HL-60/S4 treated with retinoic acid at 250 ng/mL for 4 days and 3 days (cell line): Measurements from ENCODE around the gene SEC62.

ENCODE experiments used
- in situ Hi-C: fragments of 300-500 bp; cut with MboI; formaldehyde crosslinking; loops from 2 replicates; pipeline ENCODE4 v1.7.0; 2022; ENCODE audit warnings: low sequenced_read_pairs

The SEC62 gene

DNA sequence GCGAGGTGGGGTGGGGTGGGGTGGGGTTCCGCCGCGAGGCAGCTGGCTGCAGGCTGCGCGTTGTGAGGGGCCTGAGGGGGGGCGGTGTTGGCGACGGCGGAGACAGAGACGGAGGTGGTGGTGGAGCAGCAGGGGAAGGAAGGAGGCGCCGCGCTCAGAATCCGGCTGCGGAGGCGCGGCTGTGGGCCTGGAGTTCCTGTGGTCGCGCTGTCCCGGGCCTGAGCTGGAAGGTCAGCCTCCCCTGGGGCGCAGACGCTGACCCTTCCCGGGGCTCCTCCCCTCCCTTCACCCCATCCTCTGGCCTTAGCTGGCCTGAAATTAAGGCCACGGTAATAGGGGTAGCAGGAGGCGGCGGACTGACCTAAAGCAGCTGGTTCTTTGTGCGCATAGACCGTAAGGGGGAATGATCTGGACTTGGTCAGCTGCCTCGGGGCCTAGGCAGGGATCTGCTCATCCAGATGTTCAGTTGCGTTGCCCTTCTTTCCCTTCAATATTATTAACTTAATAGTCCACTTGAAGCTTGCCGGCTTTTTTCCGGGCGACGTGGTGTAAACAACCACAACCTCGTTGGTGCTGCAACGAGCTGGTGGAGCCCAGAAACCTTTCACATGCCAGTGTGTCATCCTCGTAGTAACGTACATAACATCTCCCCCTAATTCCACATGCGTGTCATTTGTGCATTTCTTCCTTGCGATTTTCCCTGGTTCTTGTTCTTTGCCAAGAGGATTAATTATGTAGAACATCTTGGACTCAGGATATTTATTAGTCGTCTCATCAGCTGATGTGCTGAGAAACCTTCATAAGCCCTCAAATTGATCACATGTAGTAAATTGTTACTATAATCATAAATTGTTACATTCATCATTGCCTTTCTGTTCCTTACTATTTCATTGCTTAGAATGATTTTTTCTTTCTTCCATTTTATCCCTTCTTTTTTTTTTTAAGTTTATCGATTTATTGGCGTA lies 626 bp downstream of the SEC62 start:
- in situ Hi-C loops = no loop called here

DNA sequence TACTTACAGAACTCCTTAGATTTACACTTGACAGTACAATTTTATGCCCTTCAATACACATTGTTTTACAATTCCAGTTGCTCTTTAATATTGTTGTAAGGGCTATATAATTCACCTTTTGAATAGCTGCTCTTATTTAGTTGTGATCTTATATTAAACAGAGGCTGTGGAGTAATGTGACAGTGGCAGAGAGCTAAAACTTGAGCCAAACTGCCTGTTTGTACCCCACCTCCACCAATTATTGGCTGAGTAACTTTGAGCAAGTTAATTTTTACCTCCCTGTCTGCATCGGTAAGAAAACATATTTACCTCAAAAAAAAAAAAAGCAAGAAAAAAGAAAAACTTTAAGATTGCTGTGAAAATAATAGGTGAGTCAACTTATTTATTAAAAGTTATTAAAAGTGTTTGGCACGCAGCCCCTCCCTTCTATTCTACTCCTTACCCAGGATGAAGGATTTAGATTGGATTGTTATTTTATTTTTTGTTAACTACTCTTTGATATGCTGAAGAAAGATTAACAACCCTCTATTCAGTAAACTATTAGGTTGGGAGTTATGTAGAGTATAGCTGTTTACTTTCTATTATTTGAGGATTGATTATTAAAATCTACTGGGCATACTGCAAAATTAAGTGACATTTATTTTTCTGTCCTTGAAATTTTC lies 1.7 kb downstream of the SEC62 start:
- in situ Hi-C loops = no loop called here

DNA sequence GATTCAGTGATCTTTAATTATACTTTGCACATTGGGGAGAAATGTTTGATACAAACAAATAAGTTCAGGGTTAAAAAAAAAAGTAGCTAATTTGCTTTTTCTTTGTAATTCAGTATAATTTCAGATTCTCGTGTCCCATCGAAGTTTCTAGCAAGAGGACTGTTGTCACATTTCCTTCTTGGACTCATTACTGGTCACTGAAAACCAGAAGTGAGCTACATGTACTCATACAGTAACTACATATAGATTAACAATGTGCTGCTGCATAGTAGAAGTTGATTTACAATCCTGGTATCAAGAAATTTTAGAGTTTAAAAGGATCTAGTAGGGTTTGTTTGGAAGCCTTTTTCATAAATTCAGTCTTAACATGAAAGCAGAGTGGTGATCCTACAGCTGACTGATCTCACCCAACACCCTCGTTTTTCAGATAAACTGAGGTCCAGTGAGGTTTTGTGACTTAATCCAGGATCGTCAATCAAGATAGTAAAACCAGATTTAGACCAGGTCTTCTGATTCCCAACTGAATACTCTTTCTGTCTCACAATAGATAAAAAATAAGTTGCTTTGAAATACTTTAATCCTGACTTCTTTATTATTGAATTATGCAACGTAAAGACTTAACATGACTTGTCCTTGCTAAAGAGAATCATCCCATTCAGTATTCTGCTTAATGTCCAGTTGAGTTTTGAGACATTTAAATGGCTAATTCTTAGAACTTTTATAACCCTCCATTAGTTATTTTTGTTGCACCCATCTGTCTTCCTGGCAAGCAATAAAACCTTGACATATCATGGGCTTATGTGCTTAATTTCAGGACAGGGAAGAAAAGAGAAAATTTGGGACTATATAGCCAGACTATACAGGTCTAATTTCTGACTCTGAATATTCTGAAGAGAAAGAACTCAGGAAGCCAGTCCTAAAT lies 2.8 kb downstream of the SEC62 start:
- in situ Hi-C loops = no loop called here

DNA sequence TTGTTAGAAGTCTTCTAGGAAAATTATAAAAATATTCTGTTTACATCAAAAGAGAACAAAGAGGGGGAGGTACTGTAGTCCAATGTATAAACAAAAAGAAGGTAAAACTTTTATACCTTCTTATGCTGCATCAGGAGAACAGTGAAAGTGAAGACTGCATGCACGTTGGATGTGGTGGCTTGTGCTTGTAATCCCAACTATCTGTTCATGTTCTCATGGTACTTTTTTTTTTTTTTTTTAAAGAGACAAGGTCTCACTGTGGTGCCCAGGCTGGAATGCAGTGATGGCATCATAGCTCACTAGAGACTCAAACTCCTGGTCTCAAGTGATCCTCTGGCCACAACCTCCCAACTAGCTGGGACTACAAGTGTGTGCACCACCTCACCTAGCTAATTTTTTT lies 4.2 kb downstream of the SEC62 start:
- in situ Hi-C loops = no loop called here

DNA sequence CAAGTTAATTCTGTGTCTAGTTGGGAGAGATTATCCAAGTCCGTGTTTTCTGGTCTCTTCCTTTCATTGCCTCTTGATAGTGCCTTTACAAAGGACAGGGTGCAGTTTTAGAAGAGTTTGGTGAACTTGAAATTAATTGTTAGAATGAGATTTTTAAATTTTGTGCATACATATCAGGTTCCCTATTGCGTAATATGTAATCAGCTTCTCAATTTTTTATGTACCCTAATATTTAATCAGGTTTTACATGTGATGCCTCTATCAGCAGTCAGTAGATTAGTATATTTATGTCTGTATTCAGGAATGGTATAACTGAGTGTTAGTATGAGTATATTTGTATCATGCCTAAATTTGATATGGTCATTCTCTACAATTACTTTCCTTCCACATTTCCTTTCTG lies 4.9 kb downstream of the SEC62 start:
- in situ Hi-C loops = no loop called here

DNA sequence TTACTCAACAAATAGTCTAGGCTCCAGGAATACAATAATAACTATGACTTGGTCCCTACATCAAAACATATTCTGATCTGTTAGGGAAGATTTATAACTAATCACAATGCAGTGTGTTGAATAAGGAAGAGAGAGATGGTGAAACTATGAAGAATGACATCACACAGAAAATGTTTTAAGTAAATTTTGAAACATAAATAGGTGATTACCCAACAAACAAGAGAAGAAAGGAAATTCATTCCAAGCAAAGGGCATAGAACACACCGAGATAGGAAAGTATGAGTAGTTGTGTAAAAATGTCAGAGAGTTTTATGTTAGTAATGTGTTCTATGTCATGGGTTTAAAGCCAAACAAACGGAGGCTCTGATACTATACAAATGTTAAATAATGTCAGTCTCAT lies 13.4 kb downstream of the SEC62 start:
- in situ Hi-C loops = no loop called here

DNA sequence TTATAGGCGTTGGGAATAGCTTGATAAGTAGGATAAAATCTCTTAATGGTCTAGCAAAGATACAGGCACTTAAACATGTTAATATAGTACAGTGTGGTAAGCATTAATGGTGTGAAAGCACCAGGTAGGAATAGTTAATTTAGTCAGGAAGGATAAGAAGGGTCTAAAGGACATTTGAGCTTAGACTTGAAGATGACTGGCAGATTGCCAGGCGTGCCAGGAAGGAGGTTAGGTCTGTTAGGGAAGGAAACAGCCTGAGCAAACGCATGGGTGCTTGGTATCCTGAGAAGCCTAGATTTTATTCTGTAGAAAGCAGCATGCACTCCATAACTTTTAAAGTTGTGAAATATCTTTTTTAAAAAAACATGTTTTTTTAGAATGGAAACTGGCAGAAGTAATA lies 17.7 kb downstream of the SEC62 start:
- in situ Hi-C loops = no loop called here

DNA sequence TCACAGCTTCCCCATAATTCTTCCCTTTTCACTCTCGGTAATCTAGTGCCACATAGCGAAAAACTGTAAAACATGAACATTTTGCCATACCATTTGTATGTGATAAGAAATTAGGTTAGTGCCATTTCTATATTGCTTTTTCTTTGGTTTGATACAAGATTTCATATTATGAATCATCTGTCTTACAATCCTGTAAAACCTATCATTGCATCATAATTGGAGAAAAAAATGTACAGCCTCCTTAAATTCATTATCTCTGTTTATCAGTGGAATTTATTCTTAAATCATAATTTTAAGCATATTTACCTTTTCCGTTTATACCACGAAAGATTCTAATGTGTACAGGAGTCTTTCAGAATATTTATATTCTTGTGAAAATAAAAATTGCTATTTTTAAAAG lies 23.8 kb downstream of the SEC62 start:
- in situ Hi-C loops = no loop called here

DNA sequence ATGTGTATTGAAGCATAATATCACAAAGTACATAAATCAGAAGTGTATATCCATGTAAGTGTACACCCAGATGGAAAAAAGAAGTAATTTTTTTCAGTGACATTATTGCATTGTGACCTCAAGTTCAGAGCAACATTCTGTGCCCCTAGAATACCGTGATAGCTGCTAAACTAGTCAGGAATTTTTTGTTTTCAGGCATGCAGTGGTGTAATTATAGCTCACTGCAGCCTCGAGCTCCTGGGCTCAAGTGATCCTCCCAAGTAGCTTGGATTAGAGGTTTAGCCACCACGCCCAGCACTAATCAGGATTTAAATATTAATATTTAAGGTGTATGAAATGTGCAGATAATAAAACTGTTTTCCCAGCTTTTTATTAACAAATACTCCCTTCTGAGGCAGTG lies 25.5 kb downstream of the SEC62 start:
- in situ Hi-C loops = no loop called here

DNA sequence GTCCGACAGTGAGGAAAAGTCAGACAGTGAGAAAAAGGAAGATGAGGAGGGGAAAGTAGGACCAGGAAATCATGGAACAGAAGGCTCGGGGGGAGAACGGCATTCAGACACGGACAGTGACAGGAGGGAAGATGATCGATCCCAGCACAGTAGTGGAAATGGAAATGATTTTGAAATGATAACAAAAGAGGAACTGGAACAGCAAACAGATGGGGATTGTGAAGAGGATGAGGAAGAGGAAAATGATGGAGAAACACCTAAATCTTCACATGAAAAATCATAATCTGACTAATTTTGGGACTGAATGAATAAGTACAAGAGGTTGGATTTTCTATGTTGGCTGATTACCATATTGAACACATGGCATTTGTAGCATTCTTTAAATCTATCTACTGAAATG lies 26.2 kb downstream of the SEC62 start:
- in situ Hi-C loops = no loop called here

DNA sequence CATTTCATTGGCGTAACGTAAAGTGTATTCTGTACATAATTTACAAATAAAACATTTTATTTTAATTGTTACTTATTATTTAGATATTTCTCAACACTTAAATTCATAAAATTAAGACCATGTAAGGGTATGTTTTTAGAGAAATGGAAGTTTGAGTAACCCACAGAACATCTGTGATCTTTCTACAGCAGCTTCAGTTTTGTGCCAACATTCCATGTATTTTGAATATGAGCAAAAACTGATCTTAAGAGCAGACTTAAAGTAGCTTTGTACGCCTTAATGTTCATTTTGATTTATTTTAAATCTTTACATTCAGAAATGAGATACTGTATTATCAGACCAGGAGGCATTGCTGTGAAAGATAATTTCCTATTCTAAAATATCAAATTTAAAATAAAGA lies 27.2 kb downstream of the SEC62 start:
- in situ Hi-C loops = no loop called here

DNA sequence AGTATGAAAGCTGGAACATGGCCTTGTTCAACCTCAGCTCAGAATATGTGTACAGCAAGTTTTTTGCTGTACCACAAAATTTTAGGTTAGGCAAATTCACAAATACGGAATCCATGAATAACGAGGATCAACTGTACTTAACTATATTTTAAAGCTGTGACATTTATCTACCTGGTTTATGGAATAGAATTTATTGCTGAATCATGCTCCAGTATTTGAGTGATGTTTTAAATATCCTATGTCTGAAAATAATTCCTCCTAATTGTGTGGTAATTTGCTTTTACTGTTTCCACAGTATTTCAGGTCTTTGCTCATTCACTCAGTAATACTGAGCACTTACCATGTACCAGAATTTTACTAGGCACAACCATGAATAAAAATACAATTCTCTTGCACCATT lies 29.5 kb downstream of the SEC62 start:
- in situ Hi-C loops = no loop called here

DNA sequence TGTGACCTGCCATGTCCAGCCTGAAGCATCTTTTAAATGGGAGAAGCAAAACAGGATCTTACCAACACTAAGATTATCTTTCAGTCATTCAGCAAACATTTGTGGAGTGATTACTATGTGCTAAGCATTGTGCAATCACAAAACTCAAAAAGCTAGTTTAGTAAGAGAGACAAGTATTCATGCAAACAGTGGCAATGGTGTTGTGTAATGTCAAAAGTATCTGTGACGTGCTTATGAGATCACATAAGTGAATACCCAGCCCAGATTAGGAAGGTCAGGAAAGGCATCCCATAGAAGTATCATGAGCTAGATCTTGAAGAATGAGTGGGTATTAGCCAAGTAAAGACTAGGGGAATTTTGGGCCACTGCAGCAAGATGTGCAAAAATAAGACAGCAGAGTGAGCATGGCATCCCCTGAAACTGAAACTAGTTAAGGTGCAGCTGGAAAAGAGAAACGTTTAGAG lies 32.1 kb downstream of the SEC62 start:
- in situ Hi-C loops = no loop called here

DNA sequence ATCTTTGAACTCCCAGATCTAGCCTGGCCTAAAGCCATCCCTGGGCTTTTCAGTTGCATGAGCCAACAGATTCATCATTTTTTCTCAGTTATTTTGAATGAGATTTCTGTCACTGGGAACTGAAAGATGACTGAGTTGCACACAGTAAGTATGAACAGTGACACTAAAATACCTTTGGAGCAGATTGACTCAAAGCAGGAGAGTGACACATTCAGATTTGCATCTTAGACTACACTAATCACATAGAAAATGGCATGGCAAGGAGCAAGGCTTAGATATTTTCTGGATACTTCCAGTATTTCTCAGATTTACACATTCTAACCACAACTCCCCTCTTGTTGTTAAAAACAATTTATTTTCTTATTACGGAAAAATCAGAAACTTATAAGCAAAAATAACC lies 32.8 kb downstream of the SEC62 start:
- in situ Hi-C loops = no loop called here

DNA sequence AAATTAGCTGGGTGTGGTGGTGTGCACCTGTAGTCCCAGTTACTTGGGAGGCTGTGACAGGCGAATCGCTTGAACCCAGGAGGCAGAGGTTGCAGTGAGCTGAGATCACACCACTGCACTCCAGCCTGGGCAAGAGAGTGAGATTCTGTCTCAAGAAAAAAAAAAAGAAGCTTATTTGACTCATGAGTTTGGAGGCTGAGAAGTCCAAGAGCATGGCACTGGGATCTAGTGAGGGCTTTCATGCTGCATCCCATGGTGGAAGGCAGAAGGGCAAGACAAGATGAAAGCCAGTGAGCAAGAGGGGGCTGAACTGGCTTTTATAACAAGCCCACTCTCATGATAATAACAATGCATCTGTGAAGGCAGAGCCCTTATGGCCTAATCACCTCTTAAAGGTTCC lies 33.4 kb downstream of the SEC62 start:
- in situ Hi-C loops = no loop called here

DNA sequence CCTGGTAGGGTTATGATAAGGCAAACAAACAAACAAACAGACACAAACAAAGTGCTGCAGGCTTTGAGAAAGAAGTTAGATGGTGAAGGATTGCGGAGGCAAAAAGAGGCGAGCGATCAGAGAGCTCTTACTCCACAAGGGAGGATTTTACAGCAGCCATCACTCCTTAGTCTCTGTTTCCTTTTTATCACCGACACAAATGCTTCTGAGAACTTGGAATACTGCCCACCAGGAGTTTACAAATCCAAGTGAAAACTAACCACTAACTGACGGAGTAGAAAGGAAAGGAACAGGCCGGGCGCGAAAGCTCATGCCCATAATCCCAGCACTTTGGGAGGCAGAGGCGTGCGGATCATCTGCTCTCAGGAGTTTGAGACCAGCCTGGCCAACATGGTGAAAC lies 35.6 kb downstream of the SEC62 start:
- in situ Hi-C loops = no loop called here

DNA sequence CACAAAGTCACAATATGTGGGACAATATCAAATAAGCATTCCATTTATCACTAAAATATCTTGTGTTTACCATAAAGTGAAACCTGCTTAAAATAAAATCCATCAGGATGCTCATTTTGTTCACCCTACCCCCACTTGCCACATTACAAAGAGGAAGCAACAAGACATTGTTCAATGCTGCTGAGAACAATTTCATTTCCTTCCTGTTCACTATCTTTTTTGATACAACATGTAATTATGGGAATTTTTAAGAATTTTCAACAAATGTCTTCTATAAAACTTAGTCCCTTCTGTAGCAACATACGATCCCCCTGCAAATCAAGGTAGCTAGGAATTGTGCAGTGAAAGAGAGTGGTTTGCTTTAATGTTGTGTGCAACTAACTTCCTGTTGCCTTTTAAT lies 36.3 kb downstream of the SEC62 start:
- in situ Hi-C loops = no loop called here

DNA sequence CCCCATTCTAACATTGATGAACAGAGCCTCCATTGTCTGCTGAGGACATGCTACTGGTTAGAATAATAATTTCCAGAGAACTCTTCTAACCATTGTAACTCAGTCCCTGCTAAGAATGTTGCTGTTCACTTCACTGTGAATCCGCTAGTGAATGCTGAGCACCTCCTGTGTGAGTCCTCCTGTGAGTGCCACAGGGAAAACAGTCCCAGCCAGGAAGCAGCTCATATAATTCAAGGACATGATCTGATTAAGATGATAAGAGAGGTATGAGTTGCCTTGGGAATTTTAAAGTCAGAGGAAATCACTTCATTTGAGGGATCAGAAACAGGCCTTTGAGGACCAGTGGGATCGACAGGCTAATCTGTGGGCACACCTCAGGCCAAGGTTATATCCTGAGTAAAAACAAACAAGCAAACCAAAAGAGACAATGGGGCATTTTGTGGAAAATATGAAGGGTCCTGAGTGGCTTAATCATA lies 37.3 kb downstream of the SEC62 start:
- in situ Hi-C loops = no loop called here

DNA sequence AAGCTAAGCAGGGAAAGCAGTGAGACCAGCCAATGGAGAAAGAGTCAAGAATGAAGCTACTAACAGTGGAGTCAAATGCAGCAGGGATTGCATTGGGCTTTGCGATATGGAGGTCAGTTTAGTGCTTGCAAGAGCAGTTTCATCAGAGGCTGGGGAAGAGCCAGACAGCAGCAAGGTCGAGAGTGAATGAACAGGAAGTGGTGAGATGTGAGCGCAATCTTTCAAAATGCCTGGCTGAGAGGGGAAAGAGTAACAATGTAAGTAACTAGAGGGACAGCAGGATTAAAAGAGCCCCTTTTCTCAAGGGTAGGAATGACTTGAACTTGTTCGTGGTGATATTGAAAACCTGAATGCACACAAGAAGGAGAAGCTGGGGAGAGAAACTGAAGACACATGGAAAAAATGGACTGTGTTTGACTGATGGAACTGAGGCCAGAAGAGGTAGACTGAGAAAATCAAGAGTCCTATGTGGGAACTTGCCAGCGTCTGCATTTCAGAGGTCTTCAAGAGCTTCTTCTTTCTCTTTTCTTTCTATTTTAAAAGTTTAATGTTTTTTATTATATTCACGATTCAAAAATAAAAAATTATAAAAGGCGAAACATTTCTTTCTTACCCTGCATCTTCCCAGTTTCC lies 40.5 kb downstream of the SEC62 start:
- in situ Hi-C loops = no loop called here

DNA sequence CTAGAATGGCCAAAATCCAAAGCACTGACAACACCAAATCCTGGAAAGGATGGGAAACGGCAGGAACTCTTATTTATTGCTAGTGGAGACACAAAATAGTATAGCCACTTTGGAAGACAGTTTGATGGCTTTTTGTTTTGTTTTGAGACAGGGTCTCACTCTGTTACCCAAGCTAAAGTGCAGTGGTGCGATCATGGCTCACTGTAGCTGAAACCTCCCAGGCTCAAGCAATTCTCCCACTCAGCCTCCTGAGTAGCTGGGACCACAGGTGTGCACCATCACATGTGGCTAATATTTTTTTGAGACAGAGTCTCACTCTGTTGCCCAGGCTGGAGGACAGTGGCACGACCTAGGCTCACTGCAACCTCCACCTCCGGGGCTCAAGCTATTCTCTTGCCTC lies 43.9 kb downstream of the SEC62 start:
- in situ Hi-C loops = no loop called here
